ENCODE results near the gene POC5. TPM values are rescaled to one million over a fixed set of nuclear protein-coding genes. Genes with fewer than 3 reads are reported as not detected.
A peak's percentile ranks its signal among the peaks of the same experiment; 100 is the strongest.
"Not testable (repeated sequence)": the region's sequence is repeated elsewhere in the genome, so short reads cannot be mapped to it uniquely, and the experiment has no call there.

POC5 gene
- total and polyA plus RNA-seq, 12 donors = 2.6 to 5.5 (median 4.1) TPM

GRCh38 chr5:75734913-75735789, 17.9 kb upstream of the POC5 start:
- TF ChIP-seq, protein P1, sequence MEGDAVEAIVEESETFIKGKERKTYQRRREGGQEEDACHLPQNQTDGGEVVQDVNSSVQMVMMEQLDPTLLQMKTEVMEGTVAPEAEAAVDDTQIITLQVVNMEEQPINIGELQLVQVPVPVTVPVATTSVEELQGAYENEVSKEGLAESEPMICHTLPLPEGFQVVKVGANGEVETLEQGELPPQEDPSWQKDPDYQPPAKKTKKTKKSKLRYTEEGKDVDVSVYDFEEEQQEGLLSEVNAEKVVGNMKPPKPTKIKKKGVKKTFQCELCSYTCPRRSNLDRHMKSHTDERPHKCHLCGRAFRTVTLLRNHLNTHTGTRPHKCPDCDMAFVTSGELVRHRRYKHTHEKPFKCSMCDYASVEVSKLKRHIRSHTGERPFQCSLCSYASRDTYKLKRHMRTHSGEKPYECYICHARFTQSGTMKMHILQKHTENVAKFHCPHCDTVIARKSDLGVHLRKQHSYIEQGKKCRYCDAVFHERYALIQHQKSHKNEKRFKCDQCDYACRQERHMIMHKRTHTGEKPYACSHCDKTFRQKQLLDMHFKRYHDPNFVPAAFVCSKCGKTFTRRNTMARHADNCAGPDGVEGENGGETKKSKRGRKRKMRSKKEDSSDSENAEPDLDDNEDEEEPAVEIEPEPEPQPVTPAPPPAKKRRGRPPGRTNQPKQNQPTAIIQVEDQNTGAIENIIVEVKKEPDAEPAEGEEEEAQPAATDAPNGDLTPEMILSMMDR (IDR thresholded peaks at IDR 0.05) = peak in 7 of 9 donors; percentile 44 to 66 (median 56)
- Histone ChIP-seq H3K27ac (no peak overlapping the region), H3K4me1 (no peaks in the 10 kb centered on the region), H3K36me3 (no peaks in the 10 kb centered on the region), H3K27me3 (peaks cover 0 to 15% (median 0%) of the 10 kb centered on the region in 7 donors), H3K4me3 (no peak overlapping the region), H3K9me3 (peaks cover 0 to 11% (median 0%) of the 10 kb centered on the region in 11 donors)
- ATAC-seq (peak in 6 of 8 donors; percentile 38 to 90 (median 64)), DNase-seq (peak in 1 of 2 donors; percentile 13)
- 35 to 36% methylated on average over 6 of the region's 6 CpGs for WGBS, 2 donors
- intact Hi-C loops (cut with DNase I) = loop anchor here in 7 of 10 donors (1.0 to 10.0 kb wide), 6 partner anchors 440 to 522 kb away; no protein-coding TSS in a partner anchor

DNA sequence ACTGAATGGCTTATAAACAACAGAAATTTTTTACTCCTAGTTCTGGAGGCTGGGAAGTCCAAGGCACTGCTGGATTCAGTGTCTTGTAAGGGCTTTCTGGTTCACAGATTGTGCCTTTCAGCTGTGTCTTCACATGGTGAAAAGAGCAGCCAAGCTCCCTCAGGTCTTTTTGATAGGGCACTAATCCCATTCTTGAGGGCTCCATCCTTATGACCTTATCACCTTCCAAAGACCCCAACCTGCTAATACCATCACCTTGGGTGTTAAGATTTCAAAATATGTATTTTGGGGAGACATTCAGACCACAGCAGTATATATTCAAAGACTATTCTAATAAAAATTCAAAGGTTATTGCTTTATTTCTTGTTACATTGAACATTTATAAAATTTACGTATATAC, 16.5 kb upstream of the POC5 start:
- peaks cover 0 to 15% (median 0%) of the 10 kb centered on the region in 7 donors for H3K27me3 ChIP-seq
- H3K4me3 ChIP-seq = no peak overlapping the region
- ATAC-seq = no peak
- no peaks in the 10 kb centered on the region for H3K4me1 ChIP-seq
- intact Hi-C loops (cut with DNase I) = loop anchor here in 4 of 10 donors (10.0 kb wide), 2 partner anchors 441 to 521 kb away; no protein-coding TSS in a partner anchor
- no peaks in the 10 kb centered on the region for H3K36me3 ChIP-seq
- TF ChIP-seq, protein P1 (IDR thresholded peaks at IDR 0.05) = no peak
- WGBS, 2 donors = 96 to 100% methylated on average over 1 of the region's 1 CpG
- H3K27ac ChIP-seq = no peak overlapping the region
- peaks cover 0 to 11% (median 0%) of the 10 kb centered on the region in 11 donors for H3K9me3 ChIP-seq
- no peak for DNase-seq

DNA sequence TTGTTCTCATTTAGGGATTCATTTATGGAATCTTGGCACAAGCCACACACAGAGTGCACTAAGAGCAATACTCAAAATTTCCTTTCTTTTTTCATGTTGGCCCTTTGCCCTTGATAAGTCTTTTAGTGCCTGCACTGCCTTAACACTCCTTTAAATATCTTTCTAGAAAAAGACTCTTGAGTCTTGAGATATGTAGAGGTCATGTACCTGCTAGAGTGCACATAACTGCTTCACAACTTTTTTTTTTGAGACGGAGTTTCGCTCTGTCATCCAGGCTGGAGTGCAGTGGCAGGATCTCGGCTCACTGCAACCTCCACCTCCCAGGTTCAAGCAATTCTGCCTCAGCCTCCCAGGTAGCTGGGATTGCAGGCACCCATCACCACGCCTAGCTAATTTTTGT, 14.3 kb upstream of the POC5 start:
- H3K27ac ChIP-seq, H3K4me1 ChIP-seq, H3K4me3 ChIP-seq, H3K36me3 ChIP-seq, DNase-seq, H3K27me3 ChIP-seq, ATAC-seq: not testable (repeated sequence)
- 86% methylated on average over 4 of the region's 4 CpGs for WGBS, 2 donors
- H3K9me3 ChIP-seq = peaks cover 0 to 11% (median 0%) of the 10 kb centered on the region in 11 donors
- intact Hi-C loops (cut with DNase I) = loop anchor here in 4 of 10 donors (10.0 kb wide), 2 partner anchors 443 to 523 kb away; no protein-coding TSS in a partner anchor

DNA sequence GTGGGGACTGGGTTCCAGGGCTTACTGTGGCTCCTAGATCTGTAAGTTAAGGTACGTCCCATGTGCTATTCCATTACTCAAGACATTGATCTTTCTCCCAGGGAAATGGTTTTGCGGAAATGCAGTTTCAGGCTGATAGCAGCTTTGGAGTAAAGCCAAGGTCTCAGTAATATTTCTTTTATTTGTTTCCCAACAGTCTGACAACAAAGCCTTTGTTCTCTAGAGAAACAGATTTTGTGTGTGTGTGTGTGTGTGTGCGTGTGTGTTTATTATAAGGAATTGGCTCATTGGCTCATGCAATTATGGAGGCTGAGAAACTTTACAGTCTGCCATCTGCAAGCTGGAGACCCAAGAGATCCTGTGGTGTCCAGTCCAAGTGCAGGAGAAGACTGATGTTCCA, 12.1 kb upstream of the POC5 start:
- Histone ChIP-seq H3K4me1 (no peaks in the 10 kb centered on the region), H3K9me3 (peaks cover 0 to 11% (median 0%) of the 10 kb centered on the region in 11 donors), H3K27me3 (peaks cover 0 to 5% (median 0%) of the 10 kb centered on the region in 7 donors), H3K27ac (no peak overlapping the region), H3K36me3 (no peaks in the 10 kb centered on the region), H3K4me3 (no peak overlapping the region)
- no peak for ATAC-seq
- intact Hi-C loops (cut with DNase I) = loop anchor here in 2 of 10 donors (5.0 to 10.0 kb wide), 2 partner anchors 453 to 525 kb away; no protein-coding TSS in a partner anchor
- TF ChIP-seq, protein P1 (IDR thresholded peaks at IDR 0.05) = no peak
- WGBS, 2 donors = 45 to 63% methylated on average over 3 of the region's 3 CpGs
- no peak for DNase-seq

Measured in heart right ventricle (tissue), 16 donors.